Fibroblast of skin of back (primary cell): ENCODE measurements around the gene UBAP2L.
"Not testable (repeated sequence)": the region's sequence is repeated elsewhere in the genome, so short reads cannot be mapped to it uniquely, and the experiment has no call there.

Experiments used
- DNase-seq: peaks from one replicate; pipeline ENCODE4 v3.0.0-alpha.2; 2013

The UBAP2L gene

GRCh38 chr1:154256686-154257085, 35.9 kb downstream of the UBAP2L start:
- DNase-seq: no peak

- DNase-seq: no peak
Observed at GRCh38 chr1:154258784-154259183, 38.0 kb downstream of the UBAP2L start.

- no peak for DNase-seq
Observed at GRCh38 chr1:154260127-154260526, 39.4 kb downstream of the UBAP2L start.

- DNase-seq: no peak
Observed at GRCh38 chr1:154263465-154264332, 42.9 kb downstream of the UBAP2L start.

GRCh38 chr1:154264454-154264853, 43.7 kb downstream of the UBAP2L start:
- DNase-seq: no peak

- no peak for DNase-seq
Observed at GRCh38 chr1:154265586-154265985, 44.8 kb downstream of the UBAP2L start.

GRCh38 chr1:154270833-154271232, 50.1 kb downstream of the UBAP2L start:
- no peak for DNase-seq

- peak; percentile 96 for DNase-seq
Observed at GRCh38 chr1:154272217-154272998, 51.7 kb downstream of the UBAP2L start, which contains the start of gene HAX1. HAX1 (plus strand) TSS chr1:154272629; CDS start chr1:154272724, 95 bp downstream.

GRCh38 chr1:154272999-154273563, 52.3 kb downstream of the UBAP2L start:
- DNase-seq: peak; percentile 25

GRCh38 chr1:154276797-154277196, 56.0 kb downstream of the UBAP2L start:
- no peak for DNase-seq

- DNase-seq: not testable (repeated sequence)
Observed at GRCh38 chr1:154287591-154287990, 66.8 kb downstream of the UBAP2L start.

- DNase-seq: no peak
Observed at GRCh38 chr1:154288661-154289060, 67.9 kb downstream of the UBAP2L start.

GRCh38 chr1:154290921-154291320, 70.2 kb downstream of the UBAP2L start:
- no peak for DNase-seq

GRCh38 chr1:154295408-154296235, 74.9 kb downstream of the UBAP2L start:
- DNase-seq: no peak

- DNase-seq: no peak
Observed at GRCh38 chr1:154301582-154301981, 80.8 kb downstream of the UBAP2L start.

GRCh38 chr1:154304664-154305337, 84.0 kb downstream of the UBAP2L start:
- DNase-seq: no peak

- DNase-seq: peak; percentile 16
Observed at GRCh38 chr1:154306151-154306550, 85.4 kb downstream of the UBAP2L start.

- not testable (repeated sequence) for DNase-seq
Observed at GRCh38 chr1:154307670-154308270, 87.0 kb downstream of the UBAP2L start.

- DNase-seq: not testable (repeated sequence)
Observed at GRCh38 chr1:154309136-154309535, 88.4 kb downstream of the UBAP2L start.

- DNase-seq: not testable (repeated sequence)
Observed at GRCh38 chr1:154312229-154313065, 91.7 kb downstream of the UBAP2L start.
